Prostate gland (tissue), 2 donors: ENCODE measurements around the gene ZFAND3.

Source experiments
- POLR2A ChIP-seq: fragments of 450-650 bp; IDR thresholded peaks from one replicate; pipeline ENCODE4 v1.6.1; 2016; ENCODE audit warnings: antibody characterized with exemption, mild to moderate bottlenecking
- TF ChIP-seq, protein P1 (sequence below), 4 experiments: fragments of 200-600 bp in 2 of 4; fragments of 450-650 bp in 2 of 4; sonication (generic) in 2 of 4; IDR thresholded peaks; 1 replicate in 3 of 4; 2 replicates in 1 of 4; pipeline ENCODE4 v1.5.1; 2016 to 2019; ENCODE audit warnings: antibody characterized with exemption in 4 of 4, mild to moderate bottlenecking in 2 of 4, moderate library complexity in 2 of 4

DNA sequence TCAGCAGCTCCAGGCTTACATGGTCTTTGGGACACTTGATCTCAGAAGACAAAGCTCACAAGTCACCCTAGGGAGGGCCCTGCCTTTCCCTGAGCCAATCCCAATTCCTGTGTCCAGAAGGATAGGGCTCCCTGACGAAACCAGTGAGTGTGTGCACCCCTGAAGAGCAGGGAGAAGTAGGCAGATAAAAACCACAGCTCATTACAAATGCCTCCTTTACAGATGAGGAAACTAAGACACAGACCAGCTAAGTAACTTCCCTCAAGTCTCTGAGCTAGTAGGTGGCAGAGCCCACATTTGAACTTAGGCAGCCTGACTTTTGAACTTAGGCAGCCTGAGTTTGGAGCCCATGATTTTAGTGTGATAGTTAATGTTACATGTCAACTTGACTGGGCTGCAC is 6.7 kb upstream of the ZFAND3 start:
- no peak for TF ChIP-seq POLR2A
- TF ChIP-seq, protein P1, sequence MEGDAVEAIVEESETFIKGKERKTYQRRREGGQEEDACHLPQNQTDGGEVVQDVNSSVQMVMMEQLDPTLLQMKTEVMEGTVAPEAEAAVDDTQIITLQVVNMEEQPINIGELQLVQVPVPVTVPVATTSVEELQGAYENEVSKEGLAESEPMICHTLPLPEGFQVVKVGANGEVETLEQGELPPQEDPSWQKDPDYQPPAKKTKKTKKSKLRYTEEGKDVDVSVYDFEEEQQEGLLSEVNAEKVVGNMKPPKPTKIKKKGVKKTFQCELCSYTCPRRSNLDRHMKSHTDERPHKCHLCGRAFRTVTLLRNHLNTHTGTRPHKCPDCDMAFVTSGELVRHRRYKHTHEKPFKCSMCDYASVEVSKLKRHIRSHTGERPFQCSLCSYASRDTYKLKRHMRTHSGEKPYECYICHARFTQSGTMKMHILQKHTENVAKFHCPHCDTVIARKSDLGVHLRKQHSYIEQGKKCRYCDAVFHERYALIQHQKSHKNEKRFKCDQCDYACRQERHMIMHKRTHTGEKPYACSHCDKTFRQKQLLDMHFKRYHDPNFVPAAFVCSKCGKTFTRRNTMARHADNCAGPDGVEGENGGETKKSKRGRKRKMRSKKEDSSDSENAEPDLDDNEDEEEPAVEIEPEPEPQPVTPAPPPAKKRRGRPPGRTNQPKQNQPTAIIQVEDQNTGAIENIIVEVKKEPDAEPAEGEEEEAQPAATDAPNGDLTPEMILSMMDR (IDR thresholded peaks at IDR 0.05): no peak
